GM23248 (cell line): ENCODE data around the gene LPCAT2. TPM values are rescaled to one million over a fixed set of nuclear protein-coding genes. Genes with fewer than 3 reads are reported as not detected.
A peak's percentile ranks its signal among the peaks of the same experiment; 100 is the strongest.

Experiments
- DNase-seq: peaks from one replicate; pipeline ENCODE4 v3.0.0-alpha.2; 2015
- H2AFZ ChIP-seq: fragments of 200-600 bp; sonication (generic); 2 replicates; pipeline ENCODE4 v1.6.1; 2016; ENCODE audit warnings: antibody characterized with exemption
- H3F3A ChIP-seq: fragments of 200-600 bp; sonication (generic); 2 replicates; pipeline ENCODE4 v1.6.1; 2016; ENCODE audit warnings: mild to moderate bottlenecking, antibody characterized with exemption, mixed run types; ENCODE audit not compliant: insufficient read depth
- H3K27ac ChIP-seq: fragments of 200-600 bp; sonication (generic); 2 replicates; pipeline ENCODE4 v1.5.1; 2016; ENCODE audit warnings: mild to moderate bottlenecking
- H3K27me3 ChIP-seq: fragments of 200-600 bp; sonication (generic); replicated peaks from 2 replicates; pipeline ENCODE4 v1.6.1; 2016; ENCODE audit warnings: mild to moderate bottlenecking; ENCODE audit not compliant: insufficient read depth
- H3K36me3 ChIP-seq: fragments of 200-600 bp; sonication (generic); 2 replicates; pipeline ENCODE4 v1.6.1; 2016; ENCODE audit warnings: low read depth, mild to moderate bottlenecking
- H3K4me1 ChIP-seq: fragments of 200-600 bp; sonication (generic); 2 replicates; pipeline ENCODE4 v1.6.1; 2016; ENCODE audit warnings: mild to moderate bottlenecking; ENCODE audit not compliant: insufficient read depth
- H3K4me2 ChIP-seq: fragments of 200-600 bp; sonication (generic); one replicate; pipeline ENCODE4 v1.6.1; 2016; ENCODE audit warnings: mild to moderate bottlenecking; ENCODE audit not compliant: unreplicated experiment
- H3K4me3 ChIP-seq: fragments of 200-600 bp; sonication (generic); 2 replicates; pipeline ENCODE4 v1.5.1; 2016; ENCODE audit warnings: mild to moderate bottlenecking
- H3K79me2 ChIP-seq: fragments of 200-600 bp; sonication (generic); 2 replicates; pipeline ENCODE4 v1.6.1; 2016; ENCODE audit warnings: mild to moderate bottlenecking; ENCODE audit not compliant: insufficient read depth
- H3K9ac ChIP-seq: fragments of 200-600 bp; sonication (generic); 2 replicates; pipeline ENCODE4 v1.6.1; 2016; ENCODE audit warnings: mild to moderate bottlenecking
- H3K9me2 ChIP-seq: fragments of 200-600 bp; sonication (generic); 2 replicates; pipeline ENCODE4 v1.6.1; 2016; ENCODE audit warnings: mixed run types, mild to moderate bottlenecking, moderate library complexity; ENCODE audit not compliant: insufficient read depth
- H3K9me3 ChIP-seq: fragments of 200-600 bp; sonication (generic); one replicate; pipeline ENCODE4 v1.6.1; 2017; ENCODE audit warnings: low read depth
- H4K20me1 ChIP-seq: fragments of 200-600 bp; sonication (generic); 2 replicates; pipeline ENCODE4 v1.6.0; 2016; ENCODE audit not compliant: insufficient read depth
- EZH2 ChIP-seq: fragments of 200-600 bp; sonication (generic); IDR thresholded peaks from 2 replicates; pipeline ENCODE4 v1.6.1; 2018; ENCODE audit warnings: antibody characterized with exemption, mild to moderate bottlenecking; ENCODE audit not compliant: insufficient read depth, poor library complexity, severe bottlenecking
- EZH2phosphoT487 ChIP-seq: fragments of 200-600 bp; sonication (generic); IDR thresholded peaks from 2 replicates; pipeline ENCODE4 v1.6.1; 2018; ENCODE audit warnings: antibody characterized with exemption, moderate library complexity, mild to moderate bottlenecking, low read depth; ENCODE audit not compliant: insufficient read depth
- WGBS, 2 experiments: methylation state at CpG; one replicate each; pipeline ENCODE4 v1.1.6; 2015 to 2017; ENCODE audit warnings: low lambda C conversion rate in 2 of 2, low coverage in 1 of 2; ENCODE audit errors: missing lambda C conversion rate in 2 of 2; 5-methylcytosine and 5-hydroxymethylcytosine counted together
- in situ Hi-C: fragments of 300-500 bp; cut with MboI; formaldehyde crosslinking; loops from 2 replicates; pipeline ENCODE4 v1.15.0; 2020
- polyA plus RNA-seq: library from polyadenylated mRNA; unstranded; fragments of >200 nt; fragmentation: Nextera tagmentation; extraction: Ambion mirVana; gene quantifications from 2 replicates; pipeline ENCODE4 v1.2.1, GENCODE V29; 2016
- total RNA-seq: library from RNA; depleted of rRNA; stranded (reverse); fragments of >200 nt; shearing (Covaris generic); gene quantifications from 2 replicates; pipeline ENCODE4 v1.2.3, GENCODE V29; 2014

LPCAT2 gene
- total and polyA plus RNA-seq, 2 experiments from 2014 or later = 11.4 to 12.4 TPM

GRCh38 chr16:55588799-55589198, 79.9 kb downstream of the LPCAT2 start:
- Histone ChIP-seq H3K9me2 (no peaks in the 10 kb centered on the region), H3K36me3 (no peaks in the 10 kb centered on the region), H3K9ac (no peak overlapping the region), H2AFZ (no peak overlapping the region), H4K20me1 (no peaks in the 10 kb centered on the region), H3K4me2 (no peak overlapping the region), H3K79me2 (no peaks in the 10 kb centered on the region), H3K4me1 (no peaks in the 10 kb centered on the region), H3K27me3 (peaks cover 3% of the 10 kb centered on the region; the same call in 1 of the 2 replicates), H3K9me3 (no peaks in the 10 kb centered on the region), H3K4me3 (no peak overlapping the region), H3K27ac (no peak overlapping the region), H3F3A (no peaks in the 10 kb centered on the region)
- WGBS, 2 experiments = 78 to 84% methylated on average over 6 of the region's 6 CpGs
- in situ Hi-C loops = no loop called here
- DNase-seq = no peak
- no peak for TF ChIP-seq EZH2phosphoT487
- no peak for TF ChIP-seq EZH2

- Histone ChIP-seq H3K27ac (no peak overlapping the region), H2AFZ (no peak overlapping the region), H3F3A (no peaks in the 10 kb centered on the region), H3K27me3 (peaks cover 13% of the 10 kb centered on the region), H3K4me1 (no peaks in the 10 kb centered on the region), H3K4me2 (no peak overlapping the region), H3K4me3 (no peak overlapping the region), H3K79me2 (no peaks in the 10 kb centered on the region), H3K9me3 (no peaks in the 10 kb centered on the region), H3K9ac (no peak overlapping the region), H3K36me3 (no peaks in the 10 kb centered on the region), H3K9me2 (no peaks in the 10 kb centered on the region), H4K20me1 (no peaks in the 10 kb centered on the region)
- no peak for DNase-seq
- in situ Hi-C loops = no loop called here
- TF ChIP-seq EZH2 = no peak
These were observed 83.4 kb downstream of the LPCAT2 start for GRCh38 chr16:55592306-55592705.

GRCh38 chr16:55597928-55598327, 89.1 kb downstream of the LPCAT2 start:
- no peak overlapping the region for H3K9ac ChIP-seq
- no peaks in the 10 kb centered on the region for H4K20me1 ChIP-seq
- no peak for DNase-seq
- H3K79me2 ChIP-seq = no peaks in the 10 kb centered on the region
- H3K9me2 ChIP-seq = no peaks in the 10 kb centered on the region
- TF ChIP-seq EZH2phosphoT487 = no peak
- TF ChIP-seq EZH2 = no peak
- no peaks in the 10 kb centered on the region for H3K4me1 ChIP-seq
- in situ Hi-C loops = no loop called here
- no peak overlapping the region for H3K27ac ChIP-seq
- H3K4me3 ChIP-seq = no peak overlapping the region
- H3K36me3 ChIP-seq = no peaks in the 10 kb centered on the region
- no peak overlapping the region for H3K4me2 ChIP-seq
- no peaks in the 10 kb centered on the region for H3K9me3 ChIP-seq
- WGBS, 2 experiments = 62 to 67% methylated on average over 4 of the region's 4 CpGs
- peaks cover 13% of the 10 kb centered on the region for H3K27me3 ChIP-seq
- no peaks in the 10 kb centered on the region for H3F3A ChIP-seq
- no peak overlapping the region for H2AFZ ChIP-seq

GRCh38 chr16:55605754-55606336, 97.0 kb downstream of the LPCAT2 start:
- H2AFZ ChIP-seq = no peak overlapping the region
- H3F3A ChIP-seq = no peaks in the 10 kb centered on the region
- no peaks in the 10 kb centered on the region for H3K4me1 ChIP-seq
- no peaks in the 10 kb centered on the region for H3K9me3 ChIP-seq
- DNase-seq = peak; percentile 26
- no peak overlapping the region for H3K4me2 ChIP-seq
- no peaks in the 10 kb centered on the region for H3K9me2 ChIP-seq
- in situ Hi-C loops = no loop called here
- no peak overlapping the region for H3K27ac ChIP-seq
- no peaks in the 10 kb centered on the region for H3K36me3 ChIP-seq
- no peak overlapping the region for H3K9ac ChIP-seq
- H3K4me3 ChIP-seq = no peak overlapping the region
- no peaks in the 10 kb centered on the region for H3K27me3 ChIP-seq
- no peaks in the 10 kb centered on the region for H4K20me1 ChIP-seq
- TF ChIP-seq EZH2 (no peak), EZH2phosphoT487 (no peak)
- H3K79me2 ChIP-seq = no peaks in the 10 kb centered on the region
- WGBS, 2 experiments = 2% methylated on average over 4 of the region's 4 CpGs
